Measurements from ENCODE around the gene MZF1.
"Not testable (repeated sequence)": the region's sequence is repeated elsewhere in the genome, so short reads cannot be mapped to it uniquely, and the experiment has no call there.

MZF1 gene

DNA sequence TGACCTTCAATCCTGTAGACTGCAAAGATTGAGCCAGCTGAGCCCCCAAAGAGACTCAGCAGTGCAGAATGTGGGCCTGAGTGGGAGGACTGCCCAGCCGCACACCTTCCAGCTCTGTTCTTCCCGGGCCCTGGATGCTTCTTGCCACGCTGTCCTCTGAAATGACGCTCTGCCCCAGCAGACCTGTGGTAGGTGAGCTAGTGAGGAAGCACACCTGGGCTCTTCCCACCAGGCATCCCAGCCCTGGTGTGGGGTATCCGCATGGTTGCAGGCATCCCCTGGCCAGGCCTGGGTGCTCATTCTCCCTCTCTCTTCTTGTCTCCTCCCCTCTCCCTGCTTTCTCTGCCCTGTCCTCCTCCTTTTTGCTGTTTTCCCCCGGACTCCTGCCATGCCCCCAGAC is 9.8 kb upstream of the MZF1 start:
- H3K4me3 ChIP-seq (replicated peaks in 1 of 2; ENCODE audit: low read depth in 2 of 2, low read length in 2 of 2) = no peak overlapping the region
- no peak for DNase-seq (ENCODE audit: low read depth in 2 of 2)
- TF ChIP-seq CTCF (IDR thresholded peaks at IDR 0.05; ENCODE audit: low read depth, low read length) = no peak

DNA sequence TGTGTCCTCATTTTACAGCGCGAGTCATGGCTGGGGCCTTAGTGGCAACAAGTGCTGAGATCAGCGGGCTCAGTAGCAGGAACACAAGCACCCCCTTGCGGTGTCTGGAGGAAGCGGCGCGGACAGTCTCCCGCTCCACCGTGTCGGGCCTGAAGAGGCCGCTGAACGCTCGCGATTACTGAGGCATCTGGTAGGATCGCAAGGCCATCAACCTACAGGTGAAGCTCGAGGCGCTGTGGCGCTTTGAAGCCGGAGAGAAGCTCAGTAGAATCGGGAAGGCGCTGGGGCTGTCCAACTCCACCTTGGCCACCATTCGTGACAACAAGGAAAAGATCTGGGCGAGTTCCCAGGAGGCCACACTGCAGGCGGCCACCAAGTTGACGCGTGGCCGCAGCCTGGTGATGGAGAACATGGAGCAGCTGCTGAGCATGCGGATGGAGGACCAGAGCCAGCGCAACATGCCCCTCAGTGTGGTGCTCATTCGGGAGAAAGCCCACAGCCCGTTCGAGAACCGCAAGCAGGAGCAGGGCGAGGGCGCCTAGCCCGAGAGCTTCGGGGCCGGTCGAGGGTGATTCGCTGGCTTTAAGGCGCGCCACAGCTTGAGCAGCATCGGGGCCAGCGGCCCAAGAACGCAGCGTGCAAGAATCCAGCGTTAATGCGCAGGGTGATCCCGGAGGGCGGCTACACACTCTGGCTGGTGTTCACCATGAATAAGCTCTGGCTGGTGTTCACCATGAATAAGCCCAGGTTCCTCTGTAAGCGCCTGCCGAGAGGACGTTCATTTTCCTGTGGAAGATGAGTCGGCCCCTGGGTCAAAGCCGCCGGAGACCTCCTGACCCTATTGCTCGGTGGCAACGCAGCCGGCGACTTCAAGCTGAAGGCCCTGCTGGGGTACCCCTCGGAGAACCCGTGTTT is 8.3 kb upstream of the MZF1 start:
- peak; percentile 99 for TF ChIP-seq CTCF (IDR thresholded peaks at IDR 0.05; ENCODE audit: low read depth, low read length)
- DNase-seq (ENCODE audit: low read depth in 2 of 2) = peak; percentile 90 to 94

DNA sequence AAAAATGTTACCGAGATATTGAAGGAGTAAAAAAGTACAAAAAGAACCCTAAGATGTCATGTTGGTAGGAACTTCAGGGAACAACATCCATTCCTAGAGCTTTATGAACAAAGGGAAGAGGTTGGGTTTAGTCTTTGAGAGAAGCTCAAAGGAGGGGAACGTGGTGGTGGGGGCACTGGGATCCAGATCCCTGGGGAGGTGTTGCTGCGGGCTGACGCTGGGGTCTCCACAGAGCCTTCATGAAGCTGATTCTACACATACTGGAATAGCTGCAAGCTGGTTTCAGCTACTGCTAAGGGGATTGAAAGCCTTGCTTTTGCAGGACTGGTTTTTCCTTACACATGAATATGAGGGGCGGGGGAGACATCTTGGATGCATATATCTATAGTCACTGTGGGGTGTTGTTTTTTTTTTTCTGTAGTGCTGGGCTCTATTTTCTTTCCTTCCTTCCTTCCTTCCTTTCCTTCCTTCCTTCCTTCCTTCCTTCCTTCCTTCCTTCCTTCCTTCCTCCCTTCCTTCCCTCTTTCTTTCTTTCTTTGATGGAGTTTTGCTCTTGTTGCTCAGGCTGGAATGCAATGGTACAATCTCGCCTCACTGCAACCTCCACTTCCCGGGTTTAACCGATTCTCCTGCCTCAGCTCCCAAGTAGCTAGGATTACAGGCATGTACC is 6.5 kb upstream of the MZF1 start:
- DNase-seq (ENCODE audit: low read depth in 2 of 2) = no peak
- H3K4me3 ChIP-seq (replicated peaks in 1 of 2; ENCODE audit: low read depth in 2 of 2, low read length in 2 of 2) = no peak overlapping the region
- TF ChIP-seq CTCF (IDR thresholded peaks at IDR 0.05; ENCODE audit: low read depth, low read length) = no peak

More for the DNA sequence above, 8.3 kb upstream of the MZF1 start:
- H3K4me3 ChIP-seq (replicated peaks in 1 of 2; ENCODE audit: low read depth in 2 of 2, low read length in 2 of 2) = no peak overlapping the region

DNA sequence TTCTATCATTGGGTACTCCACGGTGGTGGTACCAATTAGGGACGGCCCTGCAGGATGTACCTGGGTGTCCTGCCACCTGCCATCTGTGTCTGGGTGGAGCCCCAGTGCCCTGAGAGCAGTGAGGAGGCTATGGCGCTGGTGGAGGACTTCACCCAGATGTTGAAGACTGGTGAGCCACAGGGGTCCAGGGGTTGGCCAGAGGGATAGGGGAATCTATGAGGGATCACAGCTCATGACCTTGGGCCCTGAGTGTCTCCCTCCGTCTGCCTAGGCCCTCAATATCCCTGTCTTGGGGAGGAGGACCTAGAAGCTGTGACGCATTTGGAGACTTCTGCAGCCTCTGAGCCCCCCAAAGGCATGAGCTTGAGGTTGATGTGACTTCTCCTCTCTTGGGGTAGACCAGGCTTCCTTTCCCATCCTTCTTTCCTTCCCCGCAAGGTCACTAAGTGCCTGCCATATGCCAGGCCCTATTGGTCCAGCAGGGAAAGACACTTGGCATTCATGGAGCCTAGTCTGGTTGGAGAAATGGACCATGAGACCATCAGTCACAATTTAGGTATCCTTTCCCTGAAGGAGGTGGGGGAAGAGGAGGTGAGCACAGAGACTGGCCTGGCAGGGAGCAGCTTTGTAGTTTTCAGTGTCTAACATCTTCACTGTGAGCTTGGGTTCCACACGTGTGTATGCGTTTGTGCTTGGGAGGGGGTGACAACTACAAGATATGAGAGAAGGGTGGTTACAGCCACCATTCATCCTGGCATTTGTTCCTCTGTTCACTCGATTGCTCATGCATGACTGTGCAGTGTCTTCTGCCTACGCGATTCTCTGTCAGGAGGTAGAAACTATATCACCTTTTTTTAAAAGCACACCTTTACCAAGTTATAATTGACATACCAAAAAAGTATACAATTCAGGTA is 5.1 kb upstream of the MZF1 start:
- no peak for DNase-seq (ENCODE audit: low read depth in 2 of 2)
- no peak for TF ChIP-seq CTCF (IDR thresholded peaks at IDR 0.05; ENCODE audit: low read depth, low read length)
- H3K4me3 ChIP-seq (replicated peaks in 1 of 2; ENCODE audit: low read depth in 2 of 2, low read length in 2 of 2) = no peak overlapping the region

DNA sequence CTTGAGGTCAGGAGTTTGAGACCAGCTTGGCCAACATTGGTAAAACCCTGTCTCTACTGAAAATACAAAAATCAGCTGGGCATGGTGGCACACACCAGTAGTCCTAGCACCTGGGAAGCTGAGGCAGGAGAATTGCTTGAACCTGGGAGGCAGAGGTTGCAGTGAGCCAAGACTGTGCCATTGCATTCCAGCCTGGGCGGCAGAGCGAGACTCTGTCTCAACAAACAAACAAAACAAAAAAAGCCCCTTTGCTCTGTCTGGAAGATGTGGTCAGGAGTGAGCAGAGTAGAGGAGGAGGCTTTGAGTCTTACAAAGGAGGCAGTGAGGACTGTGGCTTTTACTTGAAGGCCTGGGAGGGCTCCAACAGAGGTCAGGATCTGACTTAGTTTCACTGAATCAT is 4.4 kb upstream of the MZF1 start:
- not testable (repeated sequence) for H3K4me3 ChIP-seq (replicated peaks in 1 of 2; ENCODE audit: low read depth in 2 of 2, low read length in 2 of 2); DNase-seq (ENCODE audit: low read depth in 2 of 2)

DNA sequence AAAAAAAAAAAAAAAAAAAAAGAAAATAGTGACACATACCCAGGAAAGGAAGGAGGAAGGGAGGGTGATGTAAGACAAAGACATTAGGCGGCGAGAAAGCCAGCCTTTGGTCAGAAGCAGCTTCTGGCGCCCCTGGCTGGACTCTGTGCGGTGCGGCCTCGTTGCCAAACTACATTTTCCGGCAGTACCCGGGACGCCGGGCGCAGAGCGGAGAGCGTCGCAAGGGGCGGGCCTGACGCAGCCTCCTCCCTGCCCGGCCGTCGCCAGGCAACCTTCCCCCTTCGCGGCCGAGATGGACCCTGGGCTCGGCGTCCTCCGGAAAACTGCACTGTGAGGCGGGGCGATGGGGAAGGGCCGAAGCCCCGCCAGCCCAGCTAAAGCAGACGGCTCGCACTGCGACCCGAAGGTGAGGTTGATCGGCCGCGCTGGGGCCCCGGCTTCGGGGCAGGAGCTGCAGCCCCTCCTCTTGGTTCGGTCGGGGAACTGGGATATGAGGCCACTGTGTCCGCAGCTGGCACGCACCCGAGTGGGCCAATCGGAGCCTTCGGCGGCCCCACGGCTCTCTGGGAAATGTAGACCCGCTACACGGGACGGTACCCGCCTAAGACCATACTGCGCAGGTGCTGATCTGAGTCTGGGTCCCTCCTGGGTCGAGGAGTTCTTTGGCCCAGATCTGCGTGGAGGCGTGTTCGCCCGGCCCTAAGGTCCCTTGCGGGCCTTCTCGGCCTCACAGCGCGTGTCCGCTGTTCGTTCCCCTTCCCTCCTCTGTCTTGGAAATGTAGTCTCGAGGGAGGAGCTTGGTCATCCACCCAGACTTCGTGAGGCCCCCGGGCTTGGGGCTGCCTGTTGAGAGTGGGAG is 2.3 kb upstream of the MZF1 start:
- DNase-seq (ENCODE audit: low read depth in 2 of 2) = peak; percentile 94 to 95
- peak overlapping the region; percentile 83 to 86 for H3K4me3 ChIP-seq (replicated peaks in 1 of 2; ENCODE audit: low read depth in 2 of 2, low read length in 2 of 2)
- peak; percentile 10 for TF ChIP-seq CTCF (IDR thresholded peaks at IDR 0.05; ENCODE audit: low read depth, low read length)

Measured in cardiac fibroblast (primary cell).